HFFc6 (cell line): Measurements from ENCODE around the gene SMAP2. TPM values are rescaled to one million over a fixed set of nuclear protein-coding genes. Genes with fewer than 3 reads are reported as not detected.

Experiments used
- DNase-seq: peaks from one replicate; pipeline ENCODE4 v3.0.0-alpha.2; 2018
- H3K27ac Mint-ChIP-seq: 2 replicates; pipeline ENCODE4 v1.8.0; 2020; ENCODE audit warnings: mild to moderate bottlenecking, mixed read lengths
- H3K27me3 Mint-ChIP-seq: 2 replicates; pipeline ENCODE4 v1.8.0; 2021; ENCODE audit warnings: mild to moderate bottlenecking, moderate library complexity, mixed read lengths; ENCODE audit not compliant: insufficient read depth
- H3K36me3 Mint-ChIP-seq: 2 replicates; pipeline ENCODE4 v1.8.0; 2021; ENCODE audit warnings: low read depth, mixed read lengths
- H3K4me1 Mint-ChIP-seq: 2 replicates; pipeline ENCODE4 v1.8.0; 2020; ENCODE audit warnings: low read depth, mixed read lengths
- H3K4me3 Mint-ChIP-seq: 2 replicates; pipeline ENCODE4 v1.8.0; 2020; ENCODE audit warnings: mild to moderate bottlenecking, moderate library complexity, mixed read lengths
- H3K9me3 Mint-ChIP-seq: 2 replicates; pipeline ENCODE4 v1.8.0; 2020; ENCODE audit warnings: mild to moderate bottlenecking, mixed read lengths
- total RNA-seq, 6 experiments: library from RNA; stranded (reverse); fragmentation: NEBNext Ultra II Directional; extraction: Animal tissue kit (Norgen Biotek cat#: 25700); gene quantifications; 2 replicates in 1 of 6; 3 replicates in 5 of 6; pipeline ENCODE4 v1.2.3, GENCODE V29; 2021
- TF ChIP-seq, protein P1 (sequence below): fragments of 200-600 bp; sonication (generic); IDR thresholded peaks from 2 replicates; pipeline ENCODE4 v1.5.0; 2021; ENCODE audit warnings: antibody characterized with exemption, mild to moderate bottlenecking

The SMAP2 gene
- total RNA-seq, 6 experiments from 2014 or later, result 27.7 to 37.5 (median 32.7) TPM

DNA sequence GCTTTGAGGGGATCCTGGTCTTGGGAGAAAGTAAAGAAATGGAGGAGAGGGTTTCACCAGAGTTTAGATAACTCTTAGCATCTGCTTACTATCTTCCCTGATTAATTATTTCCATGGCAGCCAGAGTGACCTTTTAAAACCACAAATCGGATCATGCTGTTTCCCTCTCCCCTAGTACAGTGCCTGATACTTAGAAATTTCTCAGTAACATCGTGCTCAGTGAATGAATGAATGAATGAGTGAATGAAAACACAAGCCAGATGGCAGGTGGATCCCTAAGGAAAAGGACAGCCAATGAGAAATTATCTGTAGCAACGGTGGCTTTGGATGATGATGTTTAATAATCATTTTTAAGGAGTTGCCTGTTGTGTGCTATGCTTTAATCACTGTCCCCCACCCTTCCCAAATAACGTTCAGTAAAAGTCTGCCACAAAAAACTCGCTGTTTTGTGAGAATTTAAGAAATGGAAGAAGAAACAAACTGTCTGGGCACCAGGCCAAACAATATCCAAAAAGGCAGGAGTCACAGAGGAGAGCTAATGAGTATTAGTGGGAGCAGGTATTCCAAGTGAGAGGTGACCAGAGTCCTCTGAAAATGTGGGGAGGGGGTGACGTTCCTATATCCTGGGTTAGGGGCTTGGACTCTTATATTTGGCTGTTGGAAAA is 737 bp upstream of the SMAP2 start:
- Mint-ChIP-seq H3K4me3 (peak overlapping the region; percentile 98), H3K4me1 (peaks cover 41% of the 10 kb centered on the region), H3K27me3 (peaks cover 3% of the 10 kb centered on the region), H3K27ac (no peak overlapping the region), H3K36me3 (no peaks in the 10 kb centered on the region), H3K9me3 (no peaks in the 10 kb centered on the region)
- TF ChIP-seq, protein P1, sequence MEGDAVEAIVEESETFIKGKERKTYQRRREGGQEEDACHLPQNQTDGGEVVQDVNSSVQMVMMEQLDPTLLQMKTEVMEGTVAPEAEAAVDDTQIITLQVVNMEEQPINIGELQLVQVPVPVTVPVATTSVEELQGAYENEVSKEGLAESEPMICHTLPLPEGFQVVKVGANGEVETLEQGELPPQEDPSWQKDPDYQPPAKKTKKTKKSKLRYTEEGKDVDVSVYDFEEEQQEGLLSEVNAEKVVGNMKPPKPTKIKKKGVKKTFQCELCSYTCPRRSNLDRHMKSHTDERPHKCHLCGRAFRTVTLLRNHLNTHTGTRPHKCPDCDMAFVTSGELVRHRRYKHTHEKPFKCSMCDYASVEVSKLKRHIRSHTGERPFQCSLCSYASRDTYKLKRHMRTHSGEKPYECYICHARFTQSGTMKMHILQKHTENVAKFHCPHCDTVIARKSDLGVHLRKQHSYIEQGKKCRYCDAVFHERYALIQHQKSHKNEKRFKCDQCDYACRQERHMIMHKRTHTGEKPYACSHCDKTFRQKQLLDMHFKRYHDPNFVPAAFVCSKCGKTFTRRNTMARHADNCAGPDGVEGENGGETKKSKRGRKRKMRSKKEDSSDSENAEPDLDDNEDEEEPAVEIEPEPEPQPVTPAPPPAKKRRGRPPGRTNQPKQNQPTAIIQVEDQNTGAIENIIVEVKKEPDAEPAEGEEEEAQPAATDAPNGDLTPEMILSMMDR, result no peak
- DNase-seq, result no peak

DNA sequence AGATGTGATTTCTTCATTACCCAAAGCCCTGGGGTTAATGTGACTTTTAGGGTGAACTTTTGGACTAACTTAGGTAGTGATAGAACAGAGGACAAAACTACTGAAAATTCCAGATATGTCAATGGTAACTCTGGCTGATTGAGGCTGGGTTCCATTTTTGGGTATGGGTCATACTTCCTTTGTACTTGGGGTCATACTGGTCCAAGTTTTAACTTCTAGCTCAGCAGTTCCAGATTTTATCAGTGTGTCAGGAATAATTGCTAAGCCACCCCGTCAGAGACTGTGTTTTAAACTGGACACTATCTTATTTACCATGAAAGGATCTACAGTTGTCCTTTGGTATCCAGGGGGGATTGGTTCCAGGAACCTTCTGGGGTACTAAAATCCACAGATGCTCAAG is 4.0 kb downstream of the SMAP2 start:
- H3K27ac Mint-ChIP-seq, result no peak overlapping the region
- H3K36me3 Mint-ChIP-seq, result peaks cover 7% of the 10 kb centered on the region; the same call in 1 of the 2 replicates
- DNase-seq, result no peak
- H3K9me3 Mint-ChIP-seq, result no peaks in the 10 kb centered on the region
- peaks cover 3% of the 10 kb centered on the region for H3K27me3 Mint-ChIP-seq
- H3K4me1 Mint-ChIP-seq, result peaks cover 77% of the 10 kb centered on the region
- H3K4me3 Mint-ChIP-seq, result no peak overlapping the region
- TF ChIP-seq, protein P1, result no peak

DNA sequence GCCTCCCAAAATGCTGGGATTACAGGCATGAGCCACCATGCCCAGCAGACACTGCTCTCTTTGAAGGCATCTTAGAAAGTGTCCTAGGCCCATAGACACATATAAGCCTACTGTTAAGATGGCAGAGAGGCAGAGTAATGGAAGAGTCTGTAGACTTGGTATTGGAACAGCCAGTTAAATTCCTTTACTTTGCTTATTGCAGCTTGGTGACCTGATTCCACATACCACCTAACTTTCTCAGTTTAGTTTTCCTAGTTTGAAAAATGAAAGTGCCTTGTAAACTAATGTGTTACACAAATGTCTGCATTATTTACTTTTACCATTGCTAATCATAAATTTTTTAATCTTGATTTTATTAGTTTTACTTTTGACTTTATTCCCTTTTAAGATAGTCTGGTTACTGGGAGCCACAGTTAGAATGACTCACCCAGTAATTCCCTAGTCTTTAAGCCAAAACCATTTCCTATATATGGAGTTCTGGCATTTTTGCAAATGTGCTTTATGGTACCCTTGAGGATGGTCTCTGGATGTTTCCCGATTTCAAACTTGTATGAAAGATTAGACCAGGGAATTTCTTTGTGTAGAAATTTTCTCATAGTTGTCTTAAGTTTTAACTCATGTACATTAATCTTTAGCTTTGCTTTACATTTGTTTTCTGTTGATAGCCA is 6.4 kb downstream of the SMAP2 start:
- TF ChIP-seq, protein P1, result no peak
- Mint-ChIP-seq H3K27me3 (peaks cover 2% of the 10 kb centered on the region; the same call in 1 of the 2 replicates), H3K9me3 (no peaks in the 10 kb centered on the region), H3K4me1 (peaks cover 87% of the 10 kb centered on the region), H3K36me3 (peaks cover 7% of the 10 kb centered on the region; the same call in 1 of the 2 replicates), H3K4me3 (peak overlapping the region; percentile 26; the same call in 1 of the 2 replicates), H3K27ac (peak overlapping the region; percentile 65)
- peak; percentile 19 for DNase-seq

DNA sequence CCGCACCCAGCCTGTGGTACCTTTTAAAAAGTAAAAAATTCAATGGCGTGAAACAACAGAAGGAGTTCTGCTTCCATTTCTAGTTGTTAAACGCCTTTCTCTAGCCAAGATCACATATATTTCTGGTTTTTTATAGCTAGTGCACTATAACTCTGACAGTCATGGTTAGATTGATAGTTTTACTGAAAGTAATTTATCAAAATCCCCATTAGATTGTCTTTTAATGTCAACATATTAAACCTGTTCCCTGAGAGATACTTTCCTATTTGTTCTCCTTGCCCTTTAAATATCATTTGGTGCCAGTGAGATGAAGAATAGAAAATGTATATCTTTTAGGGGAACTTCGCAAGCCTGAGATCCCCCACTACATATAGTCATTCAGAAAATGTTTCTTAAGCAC is 7.3 kb downstream of the SMAP2 start:
- H3K9me3 Mint-ChIP-seq, result no peaks in the 10 kb centered on the region
- H3K36me3 Mint-ChIP-seq, result peaks cover 7% of the 10 kb centered on the region; the same call in 1 of the 2 replicates
- peak overlapping the region; percentile 30; the same call in 1 of the 2 replicates for H3K27ac Mint-ChIP-seq
- peaks cover 85% of the 10 kb centered on the region for H3K4me1 Mint-ChIP-seq
- DNase-seq, result no peak
- H3K27me3 Mint-ChIP-seq, result peaks cover 2% of the 10 kb centered on the region; the same call in 1 of the 2 replicates
- no peak overlapping the region for H3K4me3 Mint-ChIP-seq
- TF ChIP-seq, protein P1, result no peak

DNA sequence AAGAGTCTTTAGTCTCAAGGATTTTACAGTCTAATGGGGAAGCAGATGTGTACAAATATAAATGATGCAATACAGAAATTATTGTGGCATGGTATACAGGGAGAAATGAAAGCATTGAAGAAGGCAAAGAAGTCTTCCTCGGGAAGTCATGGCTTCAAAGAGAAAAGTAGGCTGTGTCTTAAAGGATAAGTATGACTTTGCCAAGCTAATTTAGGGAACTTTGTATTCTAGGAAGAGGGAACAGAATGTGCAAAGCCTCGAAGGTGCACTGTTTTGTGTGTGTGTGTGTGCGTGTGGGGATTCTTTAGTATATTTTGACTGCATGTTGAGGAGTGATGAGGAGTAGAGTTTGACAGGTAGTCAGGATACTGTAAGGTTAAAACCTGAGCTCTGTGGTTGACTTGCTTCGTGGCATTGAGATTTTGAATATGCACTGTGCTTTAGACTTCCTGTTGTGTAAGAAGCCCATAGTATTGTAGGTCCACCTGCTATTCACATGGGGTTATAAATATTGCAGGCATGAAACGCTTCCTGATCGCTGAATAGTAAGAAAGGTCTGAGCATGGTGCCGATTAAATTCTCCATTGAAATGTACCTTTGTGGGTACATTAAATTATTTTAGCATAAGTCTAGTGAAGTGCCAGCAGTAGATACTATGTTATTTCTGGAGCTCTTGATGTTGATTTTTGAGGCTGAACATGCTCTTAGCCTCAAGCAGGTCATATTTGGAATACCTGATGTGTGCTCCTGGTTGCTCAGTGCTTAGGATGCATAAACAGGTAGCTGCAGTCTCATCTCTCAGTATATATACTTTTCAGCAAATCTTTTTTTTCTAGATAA is 8.0 kb downstream of the SMAP2 start:
- Mint-ChIP-seq H3K27ac (peak overlapping the region; percentile 87), H3K4me3 (no peak overlapping the region), H3K27me3 (peaks cover 2% of the 10 kb centered on the region; the same call in 1 of the 2 replicates), H3K9me3 (no peaks in the 10 kb centered on the region), H3K4me1 (peaks cover 84% of the 10 kb centered on the region), H3K36me3 (peaks cover 7% of the 10 kb centered on the region; the same call in 1 of the 2 replicates)
- TF ChIP-seq, protein P1, result no peak
- no peak for DNase-seq
